GM10847 (cell line): ENCODE data around the gene DAND5.

Experiments used
- POLR2A ChIP-seq: IDR thresholded peaks from 2 replicates; pipeline ENCODE4 v1.6.1; 2011; ENCODE audit not compliant: insufficient read length; ENCODE audit errors: extremely low read depth

The DAND5 gene

DNA sequence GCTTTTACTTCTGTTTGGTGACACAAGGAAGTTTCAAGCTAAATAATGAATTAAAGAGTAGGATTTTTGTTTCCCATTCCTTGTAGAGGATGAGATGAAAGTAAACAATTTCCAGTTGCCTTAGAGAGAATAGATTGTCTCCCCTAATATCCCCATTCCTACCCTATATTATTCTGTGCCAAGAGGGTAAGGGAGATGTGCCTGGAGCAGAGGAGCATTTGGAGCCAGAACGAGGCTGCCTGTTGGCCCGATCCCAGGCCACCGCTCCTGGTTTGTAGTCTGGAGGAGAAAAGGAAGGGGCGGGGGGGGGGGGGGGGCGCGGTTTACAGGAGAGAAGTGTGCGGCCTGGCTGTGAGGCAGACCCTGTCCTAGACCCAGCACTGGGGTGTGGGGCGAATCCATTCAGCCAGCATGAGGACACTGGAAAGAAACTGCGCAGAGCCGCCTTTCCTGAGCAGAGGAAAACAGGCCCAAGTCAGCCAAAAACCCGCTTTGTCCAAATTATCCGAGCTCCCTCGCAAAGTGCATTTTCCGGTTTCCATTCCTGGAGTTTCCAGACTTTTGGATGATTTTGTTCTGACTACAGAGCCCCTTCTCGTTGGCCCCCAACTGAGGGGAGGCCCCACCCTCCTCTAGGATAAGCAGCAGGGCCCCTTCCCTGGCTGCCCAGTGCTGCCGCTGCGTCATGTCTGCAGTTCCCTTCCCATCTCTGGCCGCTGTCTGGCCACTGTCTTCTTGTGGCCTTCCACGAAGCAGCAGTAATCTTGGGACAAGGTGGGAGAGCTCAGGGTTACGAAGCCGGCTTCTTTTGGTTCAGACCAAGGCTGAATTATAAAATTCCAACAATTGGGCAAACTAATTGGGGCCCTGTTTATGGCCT, 48.9 kb downstream of the DAND5 start:
- no peak for TF ChIP-seq POLR2A

DNA sequence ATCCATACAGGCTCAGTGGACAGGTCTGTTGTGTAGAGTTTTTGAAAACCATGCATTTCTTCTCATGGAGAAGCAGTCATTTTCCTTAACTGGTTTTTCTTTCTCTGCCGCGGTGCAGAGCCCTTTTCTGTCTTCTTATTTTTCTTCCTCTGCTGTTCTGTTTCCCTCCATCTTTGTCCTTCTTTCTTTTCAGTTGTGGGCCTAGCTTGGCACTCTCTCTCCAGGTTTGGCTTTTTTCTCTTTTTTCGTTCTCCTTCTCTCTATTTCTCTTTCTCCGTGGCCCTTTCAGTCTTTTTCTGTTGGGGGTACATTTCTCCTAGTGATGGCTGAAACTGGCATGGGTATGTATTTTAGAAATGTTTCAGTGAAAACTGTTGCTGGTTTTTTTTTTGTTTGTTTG, 50.0 kb downstream of the DAND5 start:
- TF ChIP-seq POLR2A, result no peak

DNA sequence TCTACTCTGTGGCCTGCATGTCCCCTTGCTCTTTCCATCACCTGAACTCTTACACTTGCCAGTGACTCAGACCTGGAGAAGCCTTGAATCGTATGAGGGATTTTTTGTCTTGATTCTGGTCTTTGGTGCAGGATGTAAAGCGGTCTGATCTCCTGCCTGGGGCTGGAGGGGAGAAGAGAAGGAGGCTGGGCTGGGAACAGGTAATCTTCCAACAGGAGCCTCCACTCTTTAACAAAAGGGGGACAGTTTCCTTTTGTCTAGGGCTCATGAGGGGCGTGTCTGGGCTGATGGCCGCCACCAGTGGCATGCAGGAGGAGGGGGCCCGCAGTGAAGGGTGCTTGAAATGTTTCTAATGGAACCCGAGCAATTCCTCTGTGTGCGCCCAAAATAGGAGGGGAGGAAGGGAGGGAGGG, 50.6 kb downstream of the DAND5 start:
- no peak for TF ChIP-seq POLR2A

DNA sequence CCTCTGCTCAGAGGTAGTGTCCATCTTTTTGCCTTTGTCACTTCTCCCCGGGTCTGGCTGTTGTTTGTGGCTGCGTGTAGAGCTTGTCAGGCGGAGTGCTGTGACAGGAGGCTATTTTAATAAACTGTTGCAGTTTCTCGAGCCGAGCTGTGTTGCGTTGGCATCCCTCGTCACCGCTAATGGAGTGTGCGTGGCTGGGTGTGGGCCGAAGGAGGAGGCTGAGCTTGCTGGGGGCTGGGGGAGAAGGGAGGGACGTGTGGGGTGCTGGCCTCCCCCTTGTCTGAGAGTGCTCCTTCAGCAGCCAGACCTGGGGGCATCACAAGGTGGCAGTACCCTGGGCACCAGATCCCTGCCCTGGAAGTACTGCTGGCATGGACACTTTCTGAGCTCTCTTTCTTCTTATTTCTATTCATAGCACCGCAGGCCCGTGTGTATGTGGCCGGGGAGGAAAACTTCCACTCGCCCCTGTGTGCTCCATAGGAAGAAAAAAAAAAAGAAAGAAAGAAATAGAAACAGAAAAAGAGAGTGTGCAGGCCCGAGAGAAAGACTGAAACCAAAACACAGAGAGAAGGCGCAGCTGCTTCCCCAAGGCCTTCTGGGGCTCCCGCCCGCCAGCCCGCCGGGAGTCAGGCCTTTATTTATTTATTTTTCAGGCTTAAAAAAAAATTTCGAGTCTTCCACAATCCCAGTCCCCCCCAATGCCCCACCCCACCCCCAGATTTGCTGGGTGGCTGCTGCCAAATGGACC, 52.9 kb downstream of the DAND5 start:
- TF ChIP-seq POLR2A, result no peak

DNA sequence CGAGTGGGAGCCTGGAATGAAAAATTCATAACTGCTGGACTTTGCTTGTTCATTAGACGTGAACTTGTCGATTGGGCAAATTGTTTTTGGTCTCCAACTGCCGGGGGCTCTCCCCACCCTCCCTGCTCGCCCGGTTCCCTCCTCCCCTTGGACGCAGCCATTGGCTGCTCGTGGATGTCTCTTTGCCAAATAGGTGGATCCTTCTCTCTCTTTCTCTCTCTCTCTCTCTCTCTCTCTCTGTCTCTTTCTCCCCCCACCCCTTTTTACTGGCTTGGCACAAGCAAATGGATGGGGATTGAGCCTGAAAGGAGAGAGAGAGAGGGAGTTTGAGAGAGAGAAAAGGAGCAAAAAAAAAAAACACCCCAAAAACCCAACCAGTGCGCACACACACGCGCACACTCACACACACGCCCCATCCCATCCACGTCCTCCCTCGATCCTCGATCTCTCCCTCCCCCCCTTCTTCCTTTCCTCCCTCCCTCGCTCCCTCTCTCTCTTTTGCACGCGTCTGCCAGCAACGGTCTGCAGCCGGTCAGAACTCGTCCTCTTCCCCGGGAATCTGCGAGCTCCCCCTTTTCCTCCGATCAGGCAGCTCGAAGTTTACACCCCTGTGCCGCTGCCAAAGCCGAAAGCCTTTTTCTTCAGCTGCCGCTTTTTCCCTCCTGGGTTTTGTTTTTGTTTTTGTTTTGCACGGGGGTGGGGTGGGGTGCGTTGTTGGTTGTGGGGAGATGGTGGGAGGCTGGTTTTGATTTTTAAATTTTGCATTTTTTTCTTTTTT, 53.7 kb downstream of the DAND5 start:
- no peak for TF ChIP-seq POLR2A

DNA sequence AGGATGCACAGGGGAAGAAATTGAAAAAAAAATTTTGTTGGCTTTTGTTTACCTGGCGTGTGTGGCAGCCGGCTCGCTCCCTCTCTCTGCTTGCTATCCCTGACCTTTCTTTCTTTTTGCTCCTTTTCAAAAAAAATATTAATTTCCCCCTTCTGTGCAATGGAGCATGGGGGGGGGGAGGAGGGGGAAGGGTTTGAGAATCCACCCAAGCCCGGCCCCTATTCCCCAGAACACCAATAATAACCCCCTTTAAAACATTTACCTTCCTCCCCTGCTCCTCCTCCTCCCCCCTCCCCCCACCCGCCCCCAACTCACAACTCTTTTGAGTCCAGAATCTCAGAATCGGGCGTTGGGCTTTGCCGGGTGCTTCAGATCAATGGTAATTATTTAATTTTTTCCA, 54.3 kb downstream of the DAND5 start:
- TF ChIP-seq POLR2A, result no peak
